CD4-positive, alpha-beta T cell treated with Interleukin-1 beta for 1 hour (primary cell): Measurements from ENCODE around the gene RGS7.
"Not testable (repeated sequence)": the region's sequence is repeated elsewhere in the genome, so short reads cannot be mapped to it uniquely, and the experiment has no call there.

Source experiments
- DNase-seq, 2 donors: peaks; one replicate each; pipeline ENCODE4 v3.0.0-alpha.2; 2020 to 2022

RGS7 gene

DNA sequence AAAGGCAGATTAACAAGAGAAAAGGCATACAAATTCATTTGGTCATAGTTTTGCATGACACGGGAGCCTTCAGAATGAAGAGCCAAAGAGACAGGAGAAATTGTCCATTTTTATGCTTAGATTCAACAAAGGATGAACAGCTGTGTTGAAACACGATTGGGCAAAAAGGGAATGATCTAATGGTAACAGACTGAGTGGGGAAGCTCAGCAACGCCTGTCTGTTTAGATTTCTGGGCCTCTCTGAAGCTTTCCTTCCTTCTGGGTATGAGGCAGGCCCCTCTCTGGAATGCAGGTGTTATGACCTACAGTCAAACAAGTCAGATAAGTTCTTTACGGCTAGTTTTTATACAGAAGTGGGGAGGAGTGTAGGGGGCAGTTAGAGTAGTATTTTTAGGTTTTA is 154.6 kb downstream of the RGS7 start:
- no peak for DNase-seq

GRCh38 chr1:241186716-241187115 is 170.3 kb downstream of the RGS7 start:
- DNase-seq: no peak

- DNase-seq: no peak
Measured at GRCh38 chr1:241181971-241182370, 175.0 kb downstream of the RGS7 start.

DNA sequence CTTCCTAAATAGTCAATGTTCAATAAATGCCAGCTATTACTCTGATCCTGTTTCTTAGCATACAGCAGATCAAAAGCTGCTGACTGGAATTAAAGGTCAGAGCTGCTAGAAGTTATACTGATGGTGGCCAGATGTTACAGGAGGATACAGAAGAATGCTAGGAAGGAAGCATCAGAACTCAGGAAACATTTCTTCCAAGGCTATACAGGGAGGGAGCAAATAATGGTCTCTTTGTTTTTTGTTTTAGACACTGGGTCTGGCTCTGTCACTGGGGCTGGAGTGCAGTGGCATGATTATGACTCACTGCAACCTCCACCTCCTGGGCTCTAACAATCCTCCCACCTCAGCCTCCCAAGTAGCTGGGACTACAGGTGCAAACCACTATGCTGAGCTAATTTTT is 175.5 kb downstream of the RGS7 start:
- DNase-seq: no peak

DNA sequence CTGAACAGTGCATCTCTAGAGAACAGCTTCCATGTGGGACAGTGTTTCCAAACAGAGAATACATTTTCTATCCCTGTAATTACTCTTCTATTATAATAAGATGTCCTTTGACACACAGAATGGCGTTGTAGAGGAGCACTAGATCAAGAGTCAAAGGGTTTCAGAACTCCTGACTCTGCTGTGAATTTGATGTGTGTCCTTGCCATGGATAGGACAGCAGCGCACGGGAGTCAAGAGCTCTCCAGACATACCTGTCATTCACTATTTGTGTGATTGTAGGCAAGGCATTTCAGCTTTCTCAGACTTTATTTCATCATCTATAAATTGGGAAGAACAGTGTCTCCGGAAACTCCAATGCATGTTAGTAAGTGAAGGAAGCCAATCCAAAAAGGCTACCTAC is 176.4 kb downstream of the RGS7 start:
- DNase-seq: no peak

GRCh38 chr1:241177660-241178059 is 179.3 kb downstream of the RGS7 start:
- DNase-seq: no peak

DNA sequence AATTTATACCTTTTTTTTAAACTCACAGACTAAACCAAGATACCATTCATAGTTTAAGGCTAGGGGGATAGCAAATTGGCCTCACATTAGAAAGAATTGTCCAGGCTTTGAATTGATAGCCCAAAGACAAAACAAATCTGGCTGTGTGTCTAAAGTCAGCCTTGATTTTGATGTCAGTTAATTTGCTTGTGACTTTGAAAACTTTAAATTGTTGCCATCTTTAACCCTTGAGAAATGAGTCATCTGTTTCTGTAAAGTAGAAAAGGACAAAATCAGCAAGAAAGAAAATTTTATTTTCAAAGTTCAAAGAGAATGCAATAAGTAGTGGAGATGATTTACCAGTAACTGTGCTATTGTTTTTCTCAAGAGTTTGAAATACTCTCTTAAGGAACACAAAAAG is 184.5 kb downstream of the RGS7 start:
- DNase-seq: no peak

- no peak for DNase-seq
Measured at GRCh38 chr1:241171991-241172390, 185.0 kb downstream of the RGS7 start.

DNA sequence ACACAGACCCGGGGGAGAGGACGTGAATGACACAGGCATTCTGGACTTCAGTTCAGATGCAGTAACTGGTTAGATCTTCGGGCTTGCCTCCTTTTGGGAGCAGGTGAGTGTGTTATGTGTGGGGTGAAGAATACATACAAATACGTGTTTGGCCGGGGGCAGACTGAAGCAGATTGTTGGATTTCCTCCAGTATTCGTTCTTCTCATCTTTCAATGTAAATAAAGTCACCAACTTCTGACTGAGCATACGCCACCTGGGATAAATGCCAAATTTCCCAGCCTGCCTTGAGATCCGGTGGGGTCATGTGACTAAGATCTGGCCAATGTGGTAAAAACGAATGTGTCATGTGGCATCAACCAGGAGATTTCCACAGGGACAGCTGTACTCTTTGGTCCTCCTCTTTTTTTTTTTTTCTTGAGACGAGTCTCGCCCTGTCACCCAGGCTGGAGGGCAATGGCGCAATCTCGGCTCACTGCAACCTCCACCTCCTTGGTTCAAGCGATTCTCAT is 189.8 kb downstream of the RGS7 start:
- no peak for DNase-seq

DNA sequence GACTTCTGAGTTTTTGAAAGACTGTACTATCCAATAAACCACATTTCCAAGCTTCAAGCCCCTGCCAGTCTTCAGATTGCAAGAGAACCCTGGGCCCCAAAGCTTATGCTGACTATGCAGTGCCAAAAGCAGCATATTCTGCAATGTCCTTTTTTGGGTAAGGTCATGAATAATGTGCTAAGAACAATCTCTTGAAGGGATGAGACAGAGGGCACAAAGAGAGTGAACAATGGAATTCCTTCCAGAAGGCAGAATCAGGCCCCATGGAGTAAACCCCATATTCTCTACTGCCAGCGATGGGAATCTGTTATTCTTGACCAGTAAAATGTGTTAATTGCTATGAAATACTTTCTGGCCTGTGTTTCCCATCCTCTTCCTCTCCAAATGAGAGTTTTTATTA is 190.4 kb downstream of the RGS7 start:
- no peak for DNase-seq

DNA sequence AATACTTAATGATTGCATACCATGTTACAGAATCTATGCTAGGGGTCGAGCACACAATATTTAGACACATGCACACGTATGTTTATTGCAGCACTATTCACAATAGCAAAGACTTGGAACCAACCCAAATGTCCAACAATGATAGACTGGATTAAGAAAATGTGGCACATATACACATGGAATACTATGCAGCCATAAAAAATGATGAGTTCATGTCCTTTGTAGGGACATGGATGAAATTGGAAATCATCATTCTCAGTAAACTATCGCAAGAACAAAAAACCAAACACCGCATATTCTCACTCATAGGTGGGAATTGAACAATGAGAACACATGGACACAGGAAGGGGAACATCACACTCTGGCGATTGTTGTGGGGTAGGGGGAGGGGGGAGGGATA is 191.7 kb downstream of the RGS7 start:
- not testable (repeated sequence) for DNase-seq

DNA sequence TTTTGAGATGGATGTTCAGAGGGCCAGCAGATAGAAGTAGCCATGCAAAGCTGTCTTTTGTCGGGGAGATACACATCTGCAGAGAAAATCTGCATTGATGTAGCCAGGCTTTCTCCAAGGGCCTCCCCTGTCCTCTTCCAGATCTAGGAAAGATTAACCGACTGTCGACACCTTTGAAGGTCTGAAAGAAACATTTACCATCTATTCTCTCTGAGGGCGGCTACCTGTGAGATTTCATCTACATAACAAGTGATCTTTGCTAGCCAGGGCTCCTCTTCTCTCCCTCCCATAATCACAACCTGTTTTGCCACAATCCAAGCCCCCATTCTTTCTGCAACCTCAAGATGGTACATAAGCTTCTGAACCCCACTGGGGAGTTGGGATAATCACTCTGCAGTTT is 193.6 kb downstream of the RGS7 start:
- DNase-seq: no peak

- no peak for DNase-seq
Measured at GRCh38 chr1:241161188-241161689, 195.8 kb downstream of the RGS7 start.

DNA sequence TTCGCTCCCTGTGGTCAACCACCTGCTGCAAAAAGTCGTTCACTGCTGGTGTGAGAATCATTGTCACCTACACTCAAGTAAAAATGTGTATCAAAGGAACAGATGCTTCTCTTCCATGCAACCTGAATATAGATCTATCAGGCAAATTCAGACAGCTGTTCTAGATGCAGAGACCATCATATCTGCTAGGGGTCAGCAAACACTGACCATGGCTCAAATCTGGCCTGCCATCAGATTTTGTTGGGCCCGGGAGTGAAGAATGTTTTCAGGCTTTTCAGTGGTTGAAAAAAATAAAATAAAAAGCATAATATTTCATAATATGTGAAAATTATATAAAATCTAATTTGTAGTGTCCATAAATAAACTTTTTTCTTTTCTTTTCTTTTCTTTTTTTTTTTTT is 199.6 kb downstream of the RGS7 start:
- no peak for DNase-seq

DNA sequence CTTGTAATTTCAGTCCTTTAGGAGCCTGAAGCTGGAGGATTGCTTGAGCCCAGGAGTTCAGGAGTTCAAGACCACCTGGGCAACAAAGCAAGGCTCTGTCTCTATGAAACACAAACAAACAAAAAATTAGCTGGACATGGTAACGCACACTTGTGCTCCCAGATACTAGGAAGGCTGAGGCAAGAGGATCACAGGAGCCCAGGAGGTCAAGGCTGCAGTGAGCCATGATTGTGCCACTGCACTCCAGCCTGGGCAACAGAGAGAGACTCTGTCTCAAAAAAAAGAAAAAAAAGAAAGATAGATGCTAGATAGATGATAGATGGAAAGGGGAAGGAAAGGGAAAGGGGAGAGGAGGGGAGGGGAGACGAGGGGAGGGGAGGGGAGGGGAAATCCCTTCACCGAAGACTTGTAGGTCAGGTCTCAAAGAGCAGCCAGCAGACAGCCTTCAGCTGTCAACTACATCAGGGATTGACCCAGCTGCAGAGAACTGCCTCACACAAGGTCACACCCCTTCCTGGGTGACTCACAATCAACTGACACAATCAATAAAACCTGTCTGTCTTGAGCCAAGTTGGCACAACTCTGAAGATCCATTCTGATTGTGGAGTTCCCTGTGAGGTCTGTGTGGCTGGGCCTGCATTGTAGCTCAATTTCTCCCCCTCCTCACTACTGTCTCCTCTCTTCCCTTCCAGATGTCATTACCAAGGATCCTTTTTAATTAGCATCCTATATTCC is 200.6 kb downstream of the RGS7 start:
- no peak for DNase-seq

GRCh38 chr1:241145881-241146280 is 211.1 kb downstream of the RGS7 start:
- DNase-seq: no peak

DNA sequence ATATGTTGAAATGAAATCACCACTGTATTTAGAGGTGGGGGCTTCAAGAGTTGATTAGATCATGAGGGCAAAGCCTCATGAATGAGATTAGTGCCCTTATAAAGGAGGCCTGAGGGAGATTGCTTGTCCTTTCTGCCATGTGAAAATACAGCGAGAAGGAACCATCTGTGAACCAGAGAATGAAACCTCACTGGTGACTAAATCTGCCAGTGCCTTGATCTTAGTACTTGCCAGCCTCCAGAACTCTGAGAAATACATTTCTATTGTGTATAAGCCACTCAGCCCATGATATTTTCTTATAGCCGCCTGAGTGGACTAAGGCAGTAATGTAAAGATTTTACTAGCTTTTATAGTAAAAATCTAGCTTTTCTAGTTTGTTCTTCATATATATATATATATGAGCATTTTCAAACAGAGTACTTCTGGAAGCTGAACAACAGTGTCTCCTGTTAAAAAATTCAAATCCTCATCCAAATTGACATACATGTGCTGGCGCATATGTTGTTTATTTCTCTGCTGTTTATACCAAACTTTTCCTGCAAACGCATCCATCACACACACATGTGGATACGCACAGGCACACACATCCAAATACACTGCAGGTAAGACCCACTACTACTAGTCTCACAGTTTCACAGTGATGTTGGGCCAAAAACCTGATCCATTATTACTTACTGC is 213.1 kb downstream of the RGS7 start:
- DNase-seq: no peak

- DNase-seq: no peak
Measured at GRCh38 chr1:241142493-241142892, 214.5 kb downstream of the RGS7 start.

DNA sequence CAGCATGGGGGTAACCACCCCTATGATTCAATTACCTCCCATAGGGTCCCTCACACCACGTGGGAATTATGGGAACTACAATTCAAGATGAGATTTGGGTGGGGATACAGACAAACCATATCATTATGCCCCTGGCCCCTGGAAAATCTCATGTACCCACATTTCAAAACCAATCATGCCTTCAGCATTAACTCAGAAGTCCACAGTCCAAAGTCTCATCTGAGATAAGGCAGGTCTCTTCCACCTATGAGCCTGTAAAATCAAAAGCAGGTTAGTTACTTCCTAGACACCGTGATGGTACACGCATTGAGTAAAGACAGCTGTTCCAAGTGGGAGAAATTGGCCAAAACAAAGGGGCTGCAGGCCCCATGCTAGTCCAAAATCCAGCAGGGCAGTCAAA is 215.4 kb downstream of the RGS7 start:
- DNase-seq: not testable (repeated sequence)

- no peak for DNase-seq
Measured at GRCh38 chr1:241140670-241141069, 216.3 kb downstream of the RGS7 start.

DNA sequence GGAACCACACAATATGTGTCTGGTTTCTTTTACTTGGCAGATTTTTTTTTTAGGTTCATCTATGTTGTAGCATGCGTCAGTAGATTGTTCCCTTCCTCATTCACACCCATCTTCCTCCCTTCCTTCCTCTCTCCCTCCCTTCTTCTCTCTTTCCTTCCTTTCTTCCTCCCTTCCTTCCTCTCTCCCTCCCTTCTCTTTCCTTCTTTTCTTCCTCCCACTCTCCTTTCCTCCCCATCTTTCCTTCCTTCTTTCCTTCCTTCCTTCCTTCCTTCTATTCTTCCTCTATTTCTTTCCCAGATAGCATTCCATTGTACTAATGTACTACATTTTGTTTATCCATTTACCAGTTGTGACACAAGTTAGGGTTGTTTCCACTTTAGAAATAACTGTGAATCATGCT is 218.0 kb downstream of the RGS7 start:
- DNase-seq: no peak

- DNase-seq: no peak
Measured at GRCh38 chr1:241138248-241138647, 218.8 kb downstream of the RGS7 start.

- DNase-seq: no peak
Measured at GRCh38 chr1:241136389-241136788, 220.6 kb downstream of the RGS7 start.

GRCh38 chr1:241131636-241132194 is 225.3 kb downstream of the RGS7 start:
- no peak for DNase-seq
